Omental fat pad (tissue), 4 donors: Measurements from ENCODE around the gene OPA1. TPM values are rescaled to one million over a fixed set of nuclear protein-coding genes. Genes with fewer than 3 reads are reported as not detected.

Experiments
- ATAC-seq: fragments of 150-250 bp; one replicate; pipeline ENCODE4 v1.9.1; 2016; ENCODE audit warnings: mild to moderate bottlenecking, moderate library complexity; ENCODE audit not compliant: low FRiP score
- DNase-seq: peaks from one replicate; pipeline ENCODE4 v3.0.0-alpha.2; 2019; ENCODE audit warnings: low spot score
- total RNA-seq, 4 donors: library from RNA; depleted of rRNA; stranded (reverse); fragments of >200 nt; gene quantifications; one replicate each; pipeline ENCODE4 v1.1.0, GENCODE V29; 2016
- TF ChIP-seq, protein P1 (sequence below), 3 donors: fragments of 450-650 bp; IDR thresholded peaks; one replicate each; pipeline ENCODE4 v1.5.1; 2016 to 2017; ENCODE audit warnings: antibody characterized with exemption in 3 of 3, mild to moderate bottlenecking in 3 of 3, moderate library complexity in 2 of 3

Gene OPA1
- total RNA-seq, 4 donors from 2014 or later: 40.3 to 64.1 (median 41.9) TPM

DNA sequence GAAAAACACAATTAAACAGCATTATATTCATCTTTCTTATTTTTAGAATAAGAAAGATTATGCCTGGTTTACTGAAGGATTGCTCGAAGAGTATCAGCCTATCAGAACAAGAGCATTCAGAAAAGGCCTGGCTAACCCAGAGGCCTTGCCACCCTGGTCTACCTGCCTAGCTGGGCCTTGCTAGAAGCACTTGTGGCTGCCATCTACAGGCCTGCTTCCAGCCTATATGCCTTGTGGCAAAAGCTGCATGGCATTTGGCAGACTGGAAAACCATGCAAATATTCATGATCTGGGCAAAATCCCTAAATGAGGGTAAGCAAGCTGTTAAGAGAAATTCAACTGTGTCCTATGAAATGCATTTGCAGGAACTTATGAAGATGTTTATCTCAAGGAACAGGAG lies 29.0 kb upstream of the OPA1 start:
- DNase-seq (no peak), ATAC-seq (no peak)
- TF ChIP-seq, protein P1, sequence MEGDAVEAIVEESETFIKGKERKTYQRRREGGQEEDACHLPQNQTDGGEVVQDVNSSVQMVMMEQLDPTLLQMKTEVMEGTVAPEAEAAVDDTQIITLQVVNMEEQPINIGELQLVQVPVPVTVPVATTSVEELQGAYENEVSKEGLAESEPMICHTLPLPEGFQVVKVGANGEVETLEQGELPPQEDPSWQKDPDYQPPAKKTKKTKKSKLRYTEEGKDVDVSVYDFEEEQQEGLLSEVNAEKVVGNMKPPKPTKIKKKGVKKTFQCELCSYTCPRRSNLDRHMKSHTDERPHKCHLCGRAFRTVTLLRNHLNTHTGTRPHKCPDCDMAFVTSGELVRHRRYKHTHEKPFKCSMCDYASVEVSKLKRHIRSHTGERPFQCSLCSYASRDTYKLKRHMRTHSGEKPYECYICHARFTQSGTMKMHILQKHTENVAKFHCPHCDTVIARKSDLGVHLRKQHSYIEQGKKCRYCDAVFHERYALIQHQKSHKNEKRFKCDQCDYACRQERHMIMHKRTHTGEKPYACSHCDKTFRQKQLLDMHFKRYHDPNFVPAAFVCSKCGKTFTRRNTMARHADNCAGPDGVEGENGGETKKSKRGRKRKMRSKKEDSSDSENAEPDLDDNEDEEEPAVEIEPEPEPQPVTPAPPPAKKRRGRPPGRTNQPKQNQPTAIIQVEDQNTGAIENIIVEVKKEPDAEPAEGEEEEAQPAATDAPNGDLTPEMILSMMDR (IDR thresholded peaks at IDR 0.05): no peak

DNA sequence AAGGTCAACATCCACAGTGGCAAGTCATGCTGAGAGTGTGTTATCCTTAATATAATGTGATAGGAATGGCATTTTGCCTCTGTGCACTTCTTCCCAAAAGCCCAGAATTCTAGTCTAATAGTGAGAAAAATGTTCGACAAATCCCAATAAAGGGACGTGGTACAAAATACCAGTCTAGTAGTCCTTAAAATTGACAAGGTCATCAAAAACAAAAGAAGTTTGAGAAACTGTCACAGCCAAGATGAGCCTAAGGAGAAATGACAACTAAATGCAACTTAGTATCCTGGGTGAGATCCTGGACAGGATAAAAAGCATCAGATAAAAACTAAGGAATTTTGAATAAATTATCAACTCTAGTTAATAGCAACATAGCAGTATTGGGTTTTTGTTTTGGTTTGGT lies 23.9 kb upstream of the OPA1 start:
- ATAC-seq (no peak), DNase-seq (no peak)
- TF ChIP-seq, protein P1 (IDR thresholded peaks at IDR 0.05): no peak

DNA sequence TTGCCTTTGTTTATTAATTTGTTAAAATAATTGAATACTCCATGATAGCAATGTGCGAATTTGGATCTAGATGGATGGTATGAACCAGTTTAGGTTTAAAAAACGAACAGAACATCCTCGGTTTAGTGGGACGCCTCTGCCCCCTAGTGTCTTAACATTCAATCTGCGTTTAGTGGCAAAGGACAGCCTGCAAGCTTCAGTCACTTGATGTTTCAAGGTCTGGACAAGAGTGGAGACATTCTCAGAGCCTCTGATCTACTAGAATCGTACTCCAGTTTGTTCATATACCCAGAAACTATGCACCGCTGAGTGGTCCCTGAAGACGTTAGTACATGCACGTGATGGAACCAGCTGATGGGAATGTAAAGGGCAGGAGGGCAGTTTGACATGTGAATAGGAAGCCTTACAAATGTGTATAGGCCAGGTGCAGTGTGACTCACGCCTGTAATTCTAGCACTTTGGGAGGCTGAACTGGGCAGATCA lies 20.5 kb upstream of the OPA1 start:
- ATAC-seq: no peak
- no peak for DNase-seq
- TF ChIP-seq, protein P1 (IDR thresholded peaks at IDR 0.05): no peak

DNA sequence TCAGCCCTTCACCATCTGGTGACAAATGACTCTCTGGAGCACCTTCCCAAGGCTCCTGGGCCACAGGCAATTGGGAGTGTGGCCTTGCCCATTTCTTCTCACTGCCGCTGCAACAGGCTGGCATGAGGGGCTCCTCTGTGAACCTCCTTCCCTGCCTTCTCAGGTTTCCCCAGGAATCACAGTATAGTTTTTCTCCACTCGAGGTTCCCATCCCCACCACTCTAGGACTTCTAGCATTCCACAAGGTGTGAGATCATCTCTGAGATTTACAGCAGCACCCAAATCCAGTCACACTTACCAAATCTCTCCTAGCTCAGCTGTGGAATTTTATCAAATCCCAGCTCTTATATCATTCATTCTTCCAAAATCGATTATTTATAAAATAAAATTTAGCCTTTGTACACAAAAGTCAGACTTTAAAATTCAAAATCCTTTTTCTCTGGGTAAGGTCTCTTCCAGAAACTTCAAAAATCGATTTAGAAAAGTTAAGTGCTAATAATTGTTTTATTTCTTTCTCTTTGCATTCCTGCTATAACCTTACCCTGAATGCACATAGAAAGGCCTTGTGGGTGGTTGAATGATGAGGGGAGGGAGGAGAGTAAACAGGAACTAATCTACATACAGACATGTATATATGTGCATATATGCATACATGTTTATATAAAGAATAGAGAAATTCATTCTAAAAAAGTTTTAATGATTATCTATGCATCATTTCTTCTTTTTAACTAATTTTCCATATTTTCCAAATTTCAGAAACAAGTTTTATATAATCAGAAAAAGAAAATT lies 19.4 kb upstream of the OPA1 start:
- no peak for DNase-seq
- ATAC-seq: no peak
- TF ChIP-seq, protein P1 (IDR thresholded peaks at IDR 0.05): no peak

DNA sequence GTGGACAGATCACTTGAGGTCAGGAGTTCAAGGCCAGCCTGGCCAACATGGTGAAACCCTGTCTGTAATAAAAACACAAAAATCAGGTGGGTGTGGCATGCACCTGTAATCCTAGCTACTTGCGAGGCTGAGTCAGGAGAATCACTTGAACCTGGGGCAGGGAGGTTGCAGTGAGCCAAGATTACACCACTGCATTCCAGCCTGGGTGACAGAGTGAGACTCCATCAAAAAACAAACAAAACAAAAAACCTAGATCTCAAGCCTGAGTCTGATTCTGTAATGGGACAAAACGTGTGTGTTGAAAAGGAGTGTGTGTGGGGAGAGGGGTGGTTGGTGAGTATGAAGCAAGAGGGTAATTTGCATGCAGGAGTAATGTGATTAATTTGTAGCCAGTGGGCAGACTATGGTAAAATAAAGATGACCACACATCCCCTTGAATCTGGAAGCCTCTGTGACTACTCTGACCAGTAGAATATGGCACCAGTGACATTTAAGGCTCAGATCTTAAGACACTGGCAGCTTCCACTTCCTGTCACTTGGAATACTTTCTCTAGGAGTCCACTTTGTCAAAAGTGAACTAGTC lies 18.4 kb upstream of the OPA1 start:
- ATAC-seq: no peak
- no peak for DNase-seq
- TF ChIP-seq, protein P1 (IDR thresholded peaks at IDR 0.05): no peak

DNA sequence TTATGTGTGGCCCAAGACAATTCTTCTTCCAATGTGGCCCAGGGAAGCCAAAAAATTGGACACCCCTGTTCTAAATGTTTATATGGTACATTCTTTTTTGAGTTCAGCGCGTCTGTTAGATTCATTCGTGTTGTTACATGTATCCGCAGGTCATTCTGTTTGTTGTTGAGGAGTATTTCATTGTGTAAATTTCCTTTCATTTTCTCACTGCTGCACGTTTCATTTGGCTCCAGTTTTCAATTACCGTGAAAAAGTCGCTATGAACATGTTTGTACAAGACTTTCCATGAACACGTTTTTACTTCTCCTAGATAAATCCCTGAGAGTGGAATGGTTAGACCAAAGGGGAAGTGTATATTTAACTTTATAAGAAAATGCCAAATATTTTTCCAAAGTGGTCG lies 7.5 kb upstream of the OPA1 start:
- ATAC-seq (no peak), DNase-seq (no peak)
- TF ChIP-seq, protein P1 (IDR thresholded peaks at IDR 0.05): no peak

DNA sequence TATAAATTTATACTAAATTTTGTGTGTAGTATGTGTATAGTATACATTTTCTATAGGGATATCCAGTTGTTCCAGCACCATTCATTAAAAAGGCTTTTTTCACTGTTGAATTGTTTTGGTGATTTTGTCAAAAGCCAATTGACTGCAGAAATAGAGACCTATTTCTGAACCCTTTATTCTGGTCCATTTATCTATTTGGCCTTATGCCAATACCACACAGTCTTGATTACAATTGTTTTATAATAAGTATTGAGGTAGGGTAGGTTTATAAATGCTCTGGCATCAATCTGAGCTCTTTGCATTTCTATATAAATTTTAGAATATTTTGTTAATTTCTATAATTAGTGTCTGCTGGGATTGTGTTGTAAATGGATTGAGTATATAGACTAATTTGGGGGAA lies 6.5 kb upstream of the OPA1 start:
- TF ChIP-seq, protein P1 (IDR thresholded peaks at IDR 0.05): no peak
- ATAC-seq (no peak), DNase-seq (no peak)
